DOHH2 (cell line): ENCODE measurements around the gene RTP3.

Experiments
- H3F3A ChIP-seq: fragments of 200-600 bp; sonication (generic), shearing (Covaris generic); 2 replicates; pipeline ENCODE4 v1.6.0; 2016; ENCODE audit warnings: antibody characterized with exemption, mild to moderate bottlenecking; ENCODE audit not compliant: control insufficient read depth, insufficient read depth
- H3K27ac ChIP-seq: fragments of 200-600 bp; sonication (generic); 2 replicates; pipeline ENCODE4 v1.5.1; 2014; ENCODE audit warnings: low read depth, mild to moderate bottlenecking, low read length, moderate library complexity
- H3K27me3 ChIP-seq: fragments of 200-600 bp; sonication (generic); 2 replicates; pipeline ENCODE4 v1.6.1; 2014; ENCODE audit warnings: mild to moderate bottlenecking, low read length, mixed read lengths; ENCODE audit not compliant: control insufficient read depth
- H3K36me3 ChIP-seq: fragments of 200-600 bp; sonication (generic); 2 replicates; pipeline ENCODE4 v1.6.1; 2014; ENCODE audit warnings: mild to moderate bottlenecking, low read length, moderate library complexity, mixed read lengths; ENCODE audit not compliant: control insufficient read depth
- H3K4me1 ChIP-seq: fragments of 200-600 bp; sonication (generic); 2 replicates; pipeline ENCODE4 v1.6.1; 2014; ENCODE audit warnings: mild to moderate bottlenecking, low read length, mixed read lengths; ENCODE audit not compliant: control insufficient read depth
- H3K4me2 ChIP-seq: fragments of 200-600 bp; sonication (generic); 2 replicates; pipeline ENCODE4 v1.6.0; 2014; ENCODE audit warnings: mild to moderate bottlenecking, low read length, moderate library complexity
- H3K4me3 ChIP-seq: fragments of 200-600 bp; sonication (generic); 2 replicates; pipeline ENCODE4 v1.5.1; 2014; ENCODE audit warnings: mild to moderate bottlenecking, low read length, mixed read lengths
- H3K79me2 ChIP-seq: fragments of 200-600 bp; sonication (generic); 2 replicates; pipeline ENCODE4 v1.6.1; 2014; ENCODE audit warnings: mild to moderate bottlenecking, low read length, mixed read lengths; ENCODE audit not compliant: control insufficient read depth
- H3K9me2 ChIP-seq: fragments of 200-600 bp; sonication (generic); replicated peaks from 2 replicates; pipeline ENCODE4 v1.6.1; 2014; ENCODE audit warnings: mild to moderate bottlenecking, low read length, mixed read lengths; ENCODE audit not compliant: control insufficient read depth
- H3K9me3 ChIP-seq: fragments of 200-600 bp; sonication (generic); 2 replicates; pipeline ENCODE4 v1.6.1; 2014; ENCODE audit warnings: antibody characterized with exemption, low read length, mixed read lengths; ENCODE audit not compliant: control insufficient read depth, insufficient read depth
- H4K20me1 ChIP-seq: fragments of 200-600 bp; sonication (generic); 2 replicates; pipeline ENCODE4 v1.6.0; 2014; ENCODE audit warnings: low read depth, mild to moderate bottlenecking, antibody characterized with exemption, low read length, moderate library complexity; ENCODE audit not compliant: control insufficient read depth, insufficient read depth
- EZH2phosphoT487 ChIP-seq: fragments of 200-600 bp; sonication (generic); IDR thresholded peaks from 2 replicates; pipeline ENCODE4 v1.6.1; 2017; ENCODE audit warnings: borderline replicate concordance, mild to moderate bottlenecking, antibody characterized with exemption, low read length, moderate library complexity, mixed read lengths
- TF ChIP-seq, protein P1 (sequence below): fragments of 200-600 bp; sonication (generic); IDR thresholded peaks from one replicate; pipeline ENCODE4 v1.5.1; 2014; ENCODE audit warnings: antibody characterized with exemption, mild to moderate bottlenecking, low read depth, low read length; ENCODE audit not compliant: poor library complexity, severe bottlenecking

The RTP3 gene

DNA sequence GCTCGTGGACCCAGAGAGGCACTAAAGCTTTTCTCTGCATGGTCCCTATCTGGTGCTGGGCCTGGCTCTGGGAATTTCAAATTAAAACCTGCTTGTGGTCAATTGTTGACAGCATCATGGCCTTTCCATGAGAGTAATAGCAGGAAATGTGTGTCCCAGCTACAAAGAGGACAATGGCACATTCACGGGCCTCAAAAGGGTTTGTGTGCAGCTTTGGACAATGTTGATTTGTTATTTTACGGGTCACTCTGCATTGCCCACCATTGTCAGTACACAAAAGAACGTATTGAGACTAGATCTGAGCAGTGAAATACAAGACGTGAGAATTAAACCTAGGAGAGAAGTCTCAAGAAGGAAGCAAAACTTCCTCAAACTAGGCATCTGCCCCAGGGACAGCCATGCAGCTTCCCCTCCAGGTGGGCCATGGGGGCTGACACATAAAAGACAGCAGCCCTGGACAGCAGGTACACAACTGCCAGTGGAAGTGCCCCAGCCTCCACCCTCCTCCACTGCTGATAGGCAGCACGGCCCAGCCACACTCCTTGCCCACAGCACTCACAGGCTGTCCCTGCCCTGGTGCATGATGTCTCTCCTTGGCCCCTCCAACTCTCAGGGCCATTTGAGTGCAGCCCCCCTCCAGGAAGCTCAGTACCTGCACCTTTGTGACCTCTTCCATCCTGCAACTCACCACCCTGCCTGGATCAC lies 17.1 kb upstream of the RTP3 start:
- H3K4me2 ChIP-seq = no peak overlapping the region
- H3K36me3 ChIP-seq = no peaks in the 10 kb centered on the region
- H3K9me2 ChIP-seq = no peaks in the 10 kb centered on the region
- TF ChIP-seq, protein P1, sequence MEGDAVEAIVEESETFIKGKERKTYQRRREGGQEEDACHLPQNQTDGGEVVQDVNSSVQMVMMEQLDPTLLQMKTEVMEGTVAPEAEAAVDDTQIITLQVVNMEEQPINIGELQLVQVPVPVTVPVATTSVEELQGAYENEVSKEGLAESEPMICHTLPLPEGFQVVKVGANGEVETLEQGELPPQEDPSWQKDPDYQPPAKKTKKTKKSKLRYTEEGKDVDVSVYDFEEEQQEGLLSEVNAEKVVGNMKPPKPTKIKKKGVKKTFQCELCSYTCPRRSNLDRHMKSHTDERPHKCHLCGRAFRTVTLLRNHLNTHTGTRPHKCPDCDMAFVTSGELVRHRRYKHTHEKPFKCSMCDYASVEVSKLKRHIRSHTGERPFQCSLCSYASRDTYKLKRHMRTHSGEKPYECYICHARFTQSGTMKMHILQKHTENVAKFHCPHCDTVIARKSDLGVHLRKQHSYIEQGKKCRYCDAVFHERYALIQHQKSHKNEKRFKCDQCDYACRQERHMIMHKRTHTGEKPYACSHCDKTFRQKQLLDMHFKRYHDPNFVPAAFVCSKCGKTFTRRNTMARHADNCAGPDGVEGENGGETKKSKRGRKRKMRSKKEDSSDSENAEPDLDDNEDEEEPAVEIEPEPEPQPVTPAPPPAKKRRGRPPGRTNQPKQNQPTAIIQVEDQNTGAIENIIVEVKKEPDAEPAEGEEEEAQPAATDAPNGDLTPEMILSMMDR = no peak
- no peak for TF ChIP-seq EZH2phosphoT487
- H4K20me1 ChIP-seq = no peaks in the 10 kb centered on the region
- H3K4me3 ChIP-seq = no peak overlapping the region
- no peaks in the 10 kb centered on the region for H3K9me3 ChIP-seq
- no peaks in the 10 kb centered on the region for H3F3A ChIP-seq
- peaks cover 26% of the 10 kb centered on the region for H3K27me3 ChIP-seq
- no peak overlapping the region for H3K27ac ChIP-seq
- H3K79me2 ChIP-seq = no peaks in the 10 kb centered on the region
- H3K4me1 ChIP-seq = no peaks in the 10 kb centered on the region

DNA sequence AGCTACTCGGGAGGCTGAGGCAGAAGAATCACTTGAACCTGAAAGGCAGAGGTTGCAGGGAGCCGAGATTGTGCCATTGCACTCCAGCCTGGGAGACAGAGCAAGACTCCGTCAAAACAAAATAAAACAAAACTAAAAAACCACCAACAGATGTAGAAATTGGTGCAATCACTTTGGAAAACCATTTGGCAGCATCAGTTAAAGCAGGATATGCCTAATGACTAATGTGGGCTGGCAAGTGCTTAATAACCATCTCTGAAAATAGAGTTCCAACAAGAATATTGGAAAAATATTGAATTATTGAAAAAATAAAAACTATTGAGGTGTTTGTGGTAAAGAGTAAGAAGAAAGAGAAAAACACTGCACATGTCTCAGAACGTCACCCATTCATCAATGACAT lies 16.1 kb upstream of the RTP3 start:
- no peaks in the 10 kb centered on the region for H3F3A ChIP-seq
- no peaks in the 10 kb centered on the region for H3K79me2 ChIP-seq
- no peaks in the 10 kb centered on the region for H3K9me3 ChIP-seq
- H3K4me1 ChIP-seq = no peaks in the 10 kb centered on the region
- no peak overlapping the region for H3K4me3 ChIP-seq
- H3K27me3 ChIP-seq = peaks cover 22% of the 10 kb centered on the region
- no peaks in the 10 kb centered on the region for H3K36me3 ChIP-seq
- no peaks in the 10 kb centered on the region for H3K9me2 ChIP-seq
- H3K27ac ChIP-seq = no peak overlapping the region
- H4K20me1 ChIP-seq = no peaks in the 10 kb centered on the region
- no peak overlapping the region for H3K4me2 ChIP-seq
- TF ChIP-seq, protein P1 = no peak
- TF ChIP-seq EZH2phosphoT487 = no peak

DNA sequence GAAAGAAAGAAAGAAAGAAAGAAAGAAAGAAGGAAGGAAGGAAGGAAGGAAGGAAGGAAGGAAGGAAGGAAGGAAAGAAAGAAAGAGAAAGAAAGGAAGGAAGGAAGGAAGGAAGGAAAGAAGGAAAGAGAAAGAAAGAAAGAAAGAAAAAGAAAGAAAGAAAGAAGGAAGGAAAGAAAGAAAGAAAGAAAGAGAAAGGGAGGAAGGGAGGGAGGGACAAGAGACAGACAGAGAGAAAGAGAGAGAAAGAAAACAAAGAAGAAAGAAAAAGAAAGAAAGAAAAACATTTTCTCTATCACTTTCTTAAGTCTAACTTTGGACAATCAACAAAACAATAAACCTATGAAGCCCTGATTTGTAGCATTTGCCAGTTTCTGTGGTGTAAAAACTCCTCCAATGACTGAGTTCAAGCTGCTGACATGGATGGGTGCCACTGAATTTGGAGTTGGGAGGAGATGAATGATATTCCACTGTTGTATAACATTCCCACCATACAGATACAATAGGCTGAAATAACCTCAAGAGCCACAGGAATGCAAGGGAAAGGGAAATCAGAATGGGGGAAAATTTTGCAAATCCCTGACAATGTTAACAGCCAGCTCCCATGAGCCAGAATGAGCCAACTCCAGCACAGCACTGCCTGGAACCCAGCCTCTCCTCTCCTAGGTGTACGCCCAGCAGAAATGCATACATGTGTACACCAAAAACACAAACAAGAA lies 15.0 kb upstream of the RTP3 start:
- Histone ChIP-seq H3K9me3 (no peaks in the 10 kb centered on the region), H3K4me2 (no peak overlapping the region), H3K27me3 (peaks cover 14% of the 10 kb centered on the region; the same call in 1 of the 2 replicates), H3K27ac (no peak overlapping the region), H3K36me3 (no peaks in the 10 kb centered on the region), H3K4me1 (no peaks in the 10 kb centered on the region), H3K4me3 (no peak overlapping the region), H4K20me1 (no peaks in the 10 kb centered on the region), H3K79me2 (no peaks in the 10 kb centered on the region), H3K9me2 (no peaks in the 10 kb centered on the region), H3F3A (no peaks in the 10 kb centered on the region)
- no peak for TF ChIP-seq EZH2phosphoT487
- TF ChIP-seq, protein P1 = no peak
